ENCODE measurements around the gene GNA14. TPM values are rescaled to one million over a fixed set of nuclear protein-coding genes. Genes with fewer than 3 reads are reported as not detected.

GNA14 gene
- total RNA-seq, 1 experiment from 2014 or later: 0.15 TPM

DNA sequence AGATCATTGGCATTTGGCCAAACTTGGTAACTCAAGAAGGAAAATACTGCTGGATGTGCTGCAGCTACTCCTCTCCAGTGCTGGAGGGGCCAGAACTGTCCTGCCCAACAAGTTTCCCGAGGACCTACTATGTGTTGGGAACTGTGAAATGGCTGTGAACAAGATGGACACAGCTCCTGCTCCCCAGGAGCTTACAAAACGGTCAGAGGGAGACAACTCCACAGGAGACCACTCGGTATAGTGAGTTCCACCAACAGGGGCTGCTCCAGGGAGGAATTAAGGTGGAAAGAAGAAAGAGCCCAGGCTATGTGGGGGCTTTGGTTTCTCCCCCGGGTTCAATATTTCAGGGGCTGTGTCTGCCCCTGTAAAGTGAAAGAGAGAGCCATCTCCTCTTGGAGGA, 78.8 kb downstream of the GNA14 start:
- no peak for TF ChIP-seq POLR2AphosphoS5 (IDR thresholded peaks at IDR 0.05; ENCODE audit: low read depth, low read length)
- TF ChIP-seq SIN3A (IDR thresholded peaks at IDR 0.05; ENCODE audit: borderline replicate concordance, insufficient read depth, low read depth, low read length): no peak
- TF ChIP-seq TCF7L2 (IDR thresholded peaks at IDR 0.05; ENCODE audit: low read depth, low read length): no peak
- H3K36me3 ChIP-seq (ENCODE audit: control insufficient read depth, insufficient read depth, low read length): no peaks in the 10 kb centered on the region
- CTCF ChIA-PET: no interaction called here
- no peaks in the 10 kb centered on the region for H3K4me1 ChIP-seq (ENCODE audit: control insufficient read depth, insufficient read depth, low read length)
- no TSS peak for BruUV-seq (replicated peaks)
- H3K27me3 ChIP-seq (ENCODE audit: control insufficient read depth, insufficient read depth, low read length): no peaks in the 10 kb centered on the region
- DNase-seq (ENCODE audit: low read depth, low spot score) (no peak), ATAC-seq (no peak)
- in situ Hi-C loops (cut with HindIII; ENCODE audit: low pct_unique_long_range_greater_than_20kb, low sequenced_read_pairs) (no loop called here), intact Hi-C loops (cut with micrococcal nuclease; ENCODE audit: unreplicated experiment) (no loop called here)
- POLR2A ChIA-PET: no interaction called here
- H3K27ac ChIP-seq (ENCODE audit: low read length): no peak overlapping the region
- H3K4me3 ChIP-seq (ENCODE audit: low read depth in 2 of 2, low read length in 2 of 2): no peak overlapping the region
- H3K9me3 ChIP-seq (ENCODE audit: control insufficient read depth, insufficient read depth, low read depth, low read length): no peaks in the 10 kb centered on the region

DNA sequence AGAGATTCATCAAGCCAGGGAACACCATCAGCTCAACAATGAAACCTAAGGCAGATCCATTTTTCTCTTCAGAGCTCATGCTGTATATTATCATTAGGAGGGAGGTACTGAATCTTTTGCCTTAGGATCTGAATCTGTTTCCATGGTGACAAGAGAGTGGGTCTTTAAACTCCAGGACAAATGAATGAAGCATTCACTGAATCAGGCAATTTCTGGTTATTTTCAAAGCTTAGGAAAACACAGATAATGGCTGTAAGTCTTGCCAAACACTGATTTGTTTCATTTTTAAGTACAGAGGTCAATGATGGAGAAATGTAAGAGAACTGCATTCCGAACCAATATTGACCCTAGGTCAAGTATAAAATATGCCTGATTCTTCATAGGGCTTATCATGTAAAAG, 84.9 kb downstream of the GNA14 start:
- CTCF ChIA-PET: no interaction called here
- no peak for ATAC-seq

More for the DNA sequence above, 84.9 kb downstream of the GNA14 start:
- intact Hi-C loops (cut with micrococcal nuclease; ENCODE audit: unreplicated experiment) (no loop called here), in situ Hi-C loops (cut with HindIII; ENCODE audit: low pct_unique_long_range_greater_than_20kb, low sequenced_read_pairs) (no loop called here)
- no peak for TF ChIP-seq POLR2AphosphoS5 (IDR thresholded peaks at IDR 0.05; ENCODE audit: low read depth, low read length)
- TF ChIP-seq TCF7L2 (IDR thresholded peaks at IDR 0.05; ENCODE audit: low read depth, low read length): no peak
- TF ChIP-seq SIN3A (IDR thresholded peaks at IDR 0.05; ENCODE audit: borderline replicate concordance, insufficient read depth, low read depth, low read length): no peak
- TF ChIP-seq, protein P1, sequence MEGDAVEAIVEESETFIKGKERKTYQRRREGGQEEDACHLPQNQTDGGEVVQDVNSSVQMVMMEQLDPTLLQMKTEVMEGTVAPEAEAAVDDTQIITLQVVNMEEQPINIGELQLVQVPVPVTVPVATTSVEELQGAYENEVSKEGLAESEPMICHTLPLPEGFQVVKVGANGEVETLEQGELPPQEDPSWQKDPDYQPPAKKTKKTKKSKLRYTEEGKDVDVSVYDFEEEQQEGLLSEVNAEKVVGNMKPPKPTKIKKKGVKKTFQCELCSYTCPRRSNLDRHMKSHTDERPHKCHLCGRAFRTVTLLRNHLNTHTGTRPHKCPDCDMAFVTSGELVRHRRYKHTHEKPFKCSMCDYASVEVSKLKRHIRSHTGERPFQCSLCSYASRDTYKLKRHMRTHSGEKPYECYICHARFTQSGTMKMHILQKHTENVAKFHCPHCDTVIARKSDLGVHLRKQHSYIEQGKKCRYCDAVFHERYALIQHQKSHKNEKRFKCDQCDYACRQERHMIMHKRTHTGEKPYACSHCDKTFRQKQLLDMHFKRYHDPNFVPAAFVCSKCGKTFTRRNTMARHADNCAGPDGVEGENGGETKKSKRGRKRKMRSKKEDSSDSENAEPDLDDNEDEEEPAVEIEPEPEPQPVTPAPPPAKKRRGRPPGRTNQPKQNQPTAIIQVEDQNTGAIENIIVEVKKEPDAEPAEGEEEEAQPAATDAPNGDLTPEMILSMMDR (IDR thresholded peaks at IDR 0.05): no peak
- TF ChIP-seq, protein P2, sequence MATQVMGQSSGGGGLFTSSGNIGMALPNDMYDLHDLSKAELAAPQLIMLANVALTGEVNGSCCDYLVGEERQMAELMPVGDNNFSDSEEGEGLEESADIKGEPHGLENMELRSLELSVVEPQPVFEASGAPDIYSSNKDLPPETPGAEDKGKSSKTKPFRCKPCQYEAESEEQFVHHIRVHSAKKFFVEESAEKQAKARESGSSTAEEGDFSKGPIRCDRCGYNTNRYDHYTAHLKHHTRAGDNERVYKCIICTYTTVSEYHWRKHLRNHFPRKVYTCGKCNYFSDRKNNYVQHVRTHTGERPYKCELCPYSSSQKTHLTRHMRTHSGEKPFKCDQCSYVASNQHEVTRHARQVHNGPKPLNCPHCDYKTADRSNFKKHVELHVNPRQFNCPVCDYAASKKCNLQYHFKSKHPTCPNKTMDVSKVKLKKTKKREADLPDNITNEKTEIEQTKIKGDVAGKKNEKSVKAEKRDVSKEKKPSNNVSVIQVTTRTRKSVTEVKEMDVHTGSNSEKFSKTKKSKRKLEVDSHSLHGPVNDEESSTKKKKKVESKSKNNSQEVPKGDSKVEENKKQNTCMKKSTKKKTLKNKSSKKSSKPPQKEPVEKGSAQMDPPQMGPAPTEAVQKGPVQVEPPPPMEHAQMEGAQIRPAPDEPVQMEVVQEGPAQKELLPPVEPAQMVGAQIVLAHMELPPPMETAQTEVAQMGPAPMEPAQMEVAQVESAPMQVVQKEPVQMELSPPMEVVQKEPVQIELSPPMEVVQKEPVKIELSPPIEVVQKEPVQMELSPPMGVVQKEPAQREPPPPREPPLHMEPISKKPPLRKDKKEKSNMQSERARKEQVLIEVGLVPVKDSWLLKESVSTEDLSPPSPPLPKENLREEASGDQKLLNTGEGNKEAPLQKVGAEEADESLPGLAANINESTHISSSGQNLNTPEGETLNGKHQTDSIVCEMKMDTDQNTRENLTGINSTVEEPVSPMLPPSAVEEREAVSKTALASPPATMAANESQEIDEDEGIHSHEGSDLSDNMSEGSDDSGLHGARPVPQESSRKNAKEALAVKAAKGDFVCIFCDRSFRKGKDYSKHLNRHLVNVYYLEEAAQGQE (IDR thresholded peaks at IDR 0.05; ENCODE audit: insufficient read depth in 1 of 2, low read depth in 2 of 2, low read length in 1 of 2): no peak
- no peaks in the 10 kb centered on the region for H3K36me3 ChIP-seq (ENCODE audit: control insufficient read depth, insufficient read depth, low read length)
- H3K4me1 ChIP-seq (ENCODE audit: control insufficient read depth, insufficient read depth, low read length): no peaks in the 10 kb centered on the region
- H3K27ac ChIP-seq (ENCODE audit: low read length): no peak overlapping the region
- H3K27me3 ChIP-seq (ENCODE audit: control insufficient read depth, insufficient read depth, low read length): no peaks in the 10 kb centered on the region; the same call in 1 of the 2 replicates
- no peak for DNase-seq (ENCODE audit: low read depth, low spot score)
- no peaks in the 10 kb centered on the region for H3K9me3 ChIP-seq (ENCODE audit: control insufficient read depth, insufficient read depth, low read depth, low read length)
- BruUV-seq (replicated peaks): no TSS peak
- POLR2A ChIA-PET: no interaction called here
- H3K4me3 ChIP-seq (ENCODE audit: low read depth in 2 of 2, low read length in 2 of 2): no peak overlapping the region

All from Panc1 (cell line).